ENCODE data around the gene NAV2. TPM values are rescaled to one million over a fixed set of nuclear protein-coding genes. Genes with fewer than 3 reads are reported as not detected.

Gene NAV2
- total RNA-seq, 1 experiment from 2014 or later: 46.3 TPM

DNA sequence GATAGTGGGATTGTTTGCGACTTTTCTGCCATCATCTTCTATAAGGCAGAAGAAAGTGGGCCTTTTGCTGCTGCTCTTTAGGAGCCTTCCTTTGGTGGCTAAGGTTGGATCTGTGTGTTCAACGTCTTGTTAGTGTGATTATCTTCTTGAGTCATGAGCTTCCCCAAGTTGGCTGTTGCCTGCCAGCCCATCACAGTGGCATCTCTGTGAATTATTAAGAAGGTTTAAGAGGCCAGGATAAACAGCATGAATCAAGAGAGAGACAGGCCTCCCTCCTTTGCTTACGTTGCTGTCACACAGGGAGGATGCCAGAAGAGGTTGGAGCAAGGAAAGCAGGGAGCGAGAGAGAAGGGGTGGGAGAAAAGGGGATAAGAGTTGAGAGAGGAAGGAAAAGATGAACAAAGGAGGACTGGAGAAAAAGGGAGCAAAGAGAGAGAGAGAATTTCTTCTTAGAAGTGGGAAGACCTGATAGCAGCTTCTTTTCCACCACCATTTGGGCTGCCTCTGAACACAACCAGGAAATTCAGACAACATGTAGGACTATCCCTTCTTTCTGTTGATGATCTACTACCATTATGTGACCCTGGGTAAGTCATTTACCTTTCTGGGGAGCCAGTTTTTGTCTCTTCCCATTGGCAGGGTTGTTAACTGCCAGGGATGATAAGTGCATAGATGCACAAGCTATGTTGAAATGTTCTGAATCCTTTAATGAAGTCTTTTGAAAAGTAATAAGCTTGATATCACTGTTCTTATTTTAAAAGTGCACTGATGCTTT, 126.5 kb downstream of the NAV2 start:
- no peak for DNase-seq
- H3K4me1 ChIP-seq (ENCODE audit: insufficient read depth, low read length): no peaks in the 10 kb centered on the region
- no peak overlapping the region for H2BK5ac ChIP-seq (ENCODE audit: insufficient read length, low read length)
- H3K27me3 Mint-ChIP-seq (ENCODE audit: low read depth): no peaks in the 10 kb centered on the region
- no peak overlapping the region for H3T11ph ChIP-seq (ENCODE audit: low read length)
- no peaks in the 10 kb centered on the region for H4K20me1 ChIP-seq (ENCODE audit: control insufficient read depth, insufficient read depth, insufficient read length)
- no peak overlapping the region for H2BK20ac ChIP-seq (ENCODE audit: low read depth, low read length, poor library complexity, severe bottlenecking)
- H3K4me2 ChIP-seq (ENCODE audit: insufficient read depth, insufficient read length, low read length): no peak overlapping the region
- TF ChIP-seq, protein P1, sequence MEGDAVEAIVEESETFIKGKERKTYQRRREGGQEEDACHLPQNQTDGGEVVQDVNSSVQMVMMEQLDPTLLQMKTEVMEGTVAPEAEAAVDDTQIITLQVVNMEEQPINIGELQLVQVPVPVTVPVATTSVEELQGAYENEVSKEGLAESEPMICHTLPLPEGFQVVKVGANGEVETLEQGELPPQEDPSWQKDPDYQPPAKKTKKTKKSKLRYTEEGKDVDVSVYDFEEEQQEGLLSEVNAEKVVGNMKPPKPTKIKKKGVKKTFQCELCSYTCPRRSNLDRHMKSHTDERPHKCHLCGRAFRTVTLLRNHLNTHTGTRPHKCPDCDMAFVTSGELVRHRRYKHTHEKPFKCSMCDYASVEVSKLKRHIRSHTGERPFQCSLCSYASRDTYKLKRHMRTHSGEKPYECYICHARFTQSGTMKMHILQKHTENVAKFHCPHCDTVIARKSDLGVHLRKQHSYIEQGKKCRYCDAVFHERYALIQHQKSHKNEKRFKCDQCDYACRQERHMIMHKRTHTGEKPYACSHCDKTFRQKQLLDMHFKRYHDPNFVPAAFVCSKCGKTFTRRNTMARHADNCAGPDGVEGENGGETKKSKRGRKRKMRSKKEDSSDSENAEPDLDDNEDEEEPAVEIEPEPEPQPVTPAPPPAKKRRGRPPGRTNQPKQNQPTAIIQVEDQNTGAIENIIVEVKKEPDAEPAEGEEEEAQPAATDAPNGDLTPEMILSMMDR (conservative IDR thresholded peaks at IDR 0.05): no peak
- H3K9ac ChIP-seq (ENCODE audit: extremely low read depth, insufficient read length, low read length): no peak overlapping the region
- no peak overlapping the region for H4K8ac ChIP-seq (replicated peaks; ENCODE audit: insufficient read length, low read depth, low read length)
- H3K9me3 Mint-ChIP-seq: no peaks in the 10 kb centered on the region
- H2BK15ac ChIP-seq (ENCODE audit: low read depth, low read length): no peak overlapping the region
- no peak overlapping the region for H4K91ac ChIP-seq (ENCODE audit: insufficient read length, low read depth, low read length)
- H3K36me3 Mint-ChIP-seq (ENCODE audit: insufficient read depth in 1 of 3, low read depth in 3 of 3): peaks cover 10 to 44% (median 37%) of the 10 kb centered on the region in 3 experiments; a peak in 6 of 7 replicates
- H2BK120ac ChIP-seq (ENCODE audit: low read depth, low read length, poor library complexity, severe bottlenecking): no peak overlapping the region
- no peak overlapping the region for H2BK12ac ChIP-seq (ENCODE audit: insufficient read length, low read depth, low read length)
- H3K27ac Mint-ChIP-seq: peak overlapping the region; percentile 18 to 47 (median 36); a peak in 4 of 7 replicates
- H3K18ac ChIP-seq (ENCODE audit: insufficient read length, low read depth, low read length): no peak overlapping the region
- no peak overlapping the region for H3K56ac ChIP-seq (ENCODE audit: insufficient read length, low read depth, low read length)
- H3K14ac ChIP-seq (ENCODE audit: insufficient read depth, low read length): no peak overlapping the region
- no peak overlapping the region for H4K5ac ChIP-seq (ENCODE audit: insufficient read length, low read depth, low read length)
- no peak overlapping the region for H3K4me3 Mint-ChIP-seq
- no peaks in the 10 kb centered on the region for H3K9me3 ChIP-seq (ENCODE audit: control insufficient read depth, low read depth, low read length)
- H3K4ac ChIP-seq (ENCODE audit: low read depth, low read length): no peak overlapping the region
- H3K23me2 ChIP-seq (ENCODE audit: insufficient read length, low read depth, low read length, poor library complexity, severe bottlenecking): no peaks in the 10 kb centered on the region
- H3K27me3 ChIP-seq (ENCODE audit: insufficient read depth, low read length): no peaks in the 10 kb centered on the region
- no peaks in the 10 kb centered on the region for H3K79me1 ChIP-seq (ENCODE audit: insufficient read depth, low read depth, low read length, poor library complexity, severe bottlenecking)
- no peak overlapping the region for H3K23ac ChIP-seq (ENCODE audit: insufficient read length, low read depth, low read length)
- H2AK5ac ChIP-seq (ENCODE audit: insufficient read length, low read length): no peak overlapping the region
- 100% methylated on average over 1 of the region's 4 CpGs for WGBS (ENCODE audit: extremely low coverage, insufficient read length, low lambda C conversion rate)
- H3K4me1 Mint-ChIP-seq: peaks cover 8 to 14% of the 10 kb centered on the region in 2 experiments
- no peak overlapping the region for H2AFZ ChIP-seq (ENCODE audit: low read length)
- H3K27ac ChIP-seq (ENCODE audit: insufficient read length, low read depth, low read length): no peak overlapping the region
- no peaks in the 10 kb centered on the region for H3K79me2 ChIP-seq (ENCODE audit: insufficient read depth, low read length)
